ENCODE data around the gene RARA.

DNA sequence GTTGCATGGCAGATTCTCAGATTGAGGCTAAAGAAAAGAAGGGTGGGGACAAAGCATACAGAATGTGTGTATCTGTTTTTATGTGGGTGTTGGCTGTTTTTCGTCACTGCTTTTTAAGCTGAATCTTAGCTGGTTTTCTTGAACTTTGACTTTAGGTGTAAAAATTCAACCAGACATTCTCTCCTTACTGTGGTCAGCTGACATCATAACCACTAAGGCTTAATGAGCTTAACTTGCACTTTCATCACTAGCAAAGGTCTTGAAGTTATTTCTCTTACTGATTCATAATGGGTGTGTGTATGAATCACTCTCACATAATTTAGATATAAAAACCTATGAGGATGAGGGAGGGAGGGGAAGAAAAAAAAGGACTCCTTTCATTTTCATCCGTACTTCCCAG, 25.3 kb upstream of the RARA start:
- TF ChIP-seq POLR2AphosphoS5 (IDR thresholded peaks at IDR 0.05; ENCODE audit: low read depth, low read length) (no peak), POLR2A (IDR thresholded peaks at IDR 0.05; ENCODE audit: borderline replicate concordance, extremely low read depth, insufficient read depth, insufficient read length) (no peak), FOSL1 (IDR thresholded peaks at IDR 0.05; ENCODE audit: low read depth) (peak; percentile 91), YY1 (IDR thresholded peaks at IDR 0.05; ENCODE audit: extremely low read depth, insufficient replicate concordance, low read depth, low read length) (no peak)
- TF ChIP-seq, protein P1, sequence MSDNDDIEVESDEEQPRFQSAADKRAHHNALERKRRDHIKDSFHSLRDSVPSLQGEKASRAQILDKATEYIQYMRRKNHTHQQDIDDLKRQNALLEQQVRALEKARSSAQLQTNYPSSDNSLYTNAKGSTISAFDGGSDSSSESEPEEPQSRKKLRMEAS (IDR thresholded peaks at IDR 0.05): no peak; the same call in none of the 2 replicates
- TF ChIP-seq, protein P2, sequence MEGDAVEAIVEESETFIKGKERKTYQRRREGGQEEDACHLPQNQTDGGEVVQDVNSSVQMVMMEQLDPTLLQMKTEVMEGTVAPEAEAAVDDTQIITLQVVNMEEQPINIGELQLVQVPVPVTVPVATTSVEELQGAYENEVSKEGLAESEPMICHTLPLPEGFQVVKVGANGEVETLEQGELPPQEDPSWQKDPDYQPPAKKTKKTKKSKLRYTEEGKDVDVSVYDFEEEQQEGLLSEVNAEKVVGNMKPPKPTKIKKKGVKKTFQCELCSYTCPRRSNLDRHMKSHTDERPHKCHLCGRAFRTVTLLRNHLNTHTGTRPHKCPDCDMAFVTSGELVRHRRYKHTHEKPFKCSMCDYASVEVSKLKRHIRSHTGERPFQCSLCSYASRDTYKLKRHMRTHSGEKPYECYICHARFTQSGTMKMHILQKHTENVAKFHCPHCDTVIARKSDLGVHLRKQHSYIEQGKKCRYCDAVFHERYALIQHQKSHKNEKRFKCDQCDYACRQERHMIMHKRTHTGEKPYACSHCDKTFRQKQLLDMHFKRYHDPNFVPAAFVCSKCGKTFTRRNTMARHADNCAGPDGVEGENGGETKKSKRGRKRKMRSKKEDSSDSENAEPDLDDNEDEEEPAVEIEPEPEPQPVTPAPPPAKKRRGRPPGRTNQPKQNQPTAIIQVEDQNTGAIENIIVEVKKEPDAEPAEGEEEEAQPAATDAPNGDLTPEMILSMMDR (IDR thresholded peaks at IDR 0.05 in 2 of 3, conservative IDR thresholded peaks at IDR 0.05 in 1 of 3; ENCODE audit: borderline replicate concordance in 1 of 3, insufficient read depth in 1 of 3, low read depth in 2 of 3, low read length in 2 of 3): no peak

Data from HCT116 (cell line).